ENCODE data around the gene GGA1. TPM values are rescaled to one million over a fixed set of nuclear protein-coding genes. Genes with fewer than 3 reads are reported as not detected.

Gene GGA1
- total RNA-seq, 1 donor from 2014 or later, result 64.4 TPM

DNA sequence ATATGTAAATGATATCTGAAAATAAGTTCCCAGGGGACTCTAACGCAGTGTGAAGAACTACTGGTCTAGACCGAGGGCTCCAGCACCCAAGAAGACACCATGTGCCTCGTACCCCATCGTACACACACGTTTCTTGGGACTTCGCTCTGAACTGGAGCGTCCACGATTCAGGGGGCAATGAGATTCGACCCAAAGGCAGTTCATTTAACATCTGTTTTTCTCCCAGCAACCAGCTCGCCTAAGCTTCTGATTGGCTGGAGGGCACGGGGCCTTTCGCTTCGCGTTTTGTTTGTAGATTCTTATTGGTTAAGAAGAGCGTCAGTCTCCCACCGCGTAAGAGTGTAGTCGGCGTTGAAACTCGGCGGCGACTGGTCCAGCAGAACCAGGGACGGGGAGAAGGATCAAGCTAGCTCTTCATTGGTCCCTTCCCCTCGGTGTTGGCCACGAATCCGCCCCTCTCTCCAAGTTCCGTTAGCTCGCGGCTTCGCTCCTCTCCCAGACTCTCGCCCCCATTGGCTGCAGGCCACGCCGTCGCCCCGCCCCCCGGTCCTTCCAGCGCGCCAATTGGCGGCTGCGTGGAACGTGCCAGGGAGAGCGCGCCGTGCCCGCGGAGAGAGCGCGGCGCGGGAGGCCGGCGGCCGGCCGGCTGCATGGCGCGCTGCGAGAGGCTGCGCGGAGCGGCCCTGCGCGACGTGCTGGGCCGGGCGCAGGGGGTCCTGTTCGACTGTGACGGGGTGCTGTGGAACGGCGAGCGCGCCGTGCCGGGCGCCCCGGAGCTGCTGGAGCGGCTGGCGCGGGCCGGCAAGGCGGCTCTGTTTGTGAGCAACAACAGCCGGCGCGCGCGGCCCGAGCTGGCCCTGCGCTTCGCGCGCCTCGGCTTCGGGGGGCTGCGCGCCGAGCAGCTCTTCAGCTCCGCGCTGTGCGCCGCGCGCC is 49.8 kb downstream of the GGA1 start, which contains the start of gene PDXP:
Gene PDXP (plus strand): TSS at position 591 of the 933 bp plus-strand sequence. CDS start 60 bp downstream, at position 651.
- ATAC-seq, result peak; percentile 97
- Histone ChIP-seq H3K27me3 (no peaks in the 10 kb centered on the region), H3K4me1 (peaks cover 32% of the 10 kb centered on the region), H3K4me3 (peak within 1 kb of the TSS; percentile 59), H3K9me3 (no peaks in the 10 kb centered on the region), H3K36me3 (peaks cover 7% of the 10 kb centered on the region), H3K27ac (peak within 1 kb of the TSS; percentile 82)
- intact Hi-C loops (cut with DNase I), result no loop called here
- DNase-seq, result peak; percentile 99
- TF ChIP-seq, protein P1, sequence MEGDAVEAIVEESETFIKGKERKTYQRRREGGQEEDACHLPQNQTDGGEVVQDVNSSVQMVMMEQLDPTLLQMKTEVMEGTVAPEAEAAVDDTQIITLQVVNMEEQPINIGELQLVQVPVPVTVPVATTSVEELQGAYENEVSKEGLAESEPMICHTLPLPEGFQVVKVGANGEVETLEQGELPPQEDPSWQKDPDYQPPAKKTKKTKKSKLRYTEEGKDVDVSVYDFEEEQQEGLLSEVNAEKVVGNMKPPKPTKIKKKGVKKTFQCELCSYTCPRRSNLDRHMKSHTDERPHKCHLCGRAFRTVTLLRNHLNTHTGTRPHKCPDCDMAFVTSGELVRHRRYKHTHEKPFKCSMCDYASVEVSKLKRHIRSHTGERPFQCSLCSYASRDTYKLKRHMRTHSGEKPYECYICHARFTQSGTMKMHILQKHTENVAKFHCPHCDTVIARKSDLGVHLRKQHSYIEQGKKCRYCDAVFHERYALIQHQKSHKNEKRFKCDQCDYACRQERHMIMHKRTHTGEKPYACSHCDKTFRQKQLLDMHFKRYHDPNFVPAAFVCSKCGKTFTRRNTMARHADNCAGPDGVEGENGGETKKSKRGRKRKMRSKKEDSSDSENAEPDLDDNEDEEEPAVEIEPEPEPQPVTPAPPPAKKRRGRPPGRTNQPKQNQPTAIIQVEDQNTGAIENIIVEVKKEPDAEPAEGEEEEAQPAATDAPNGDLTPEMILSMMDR (IDR thresholded peaks at IDR 0.05), result no peak

DNA sequence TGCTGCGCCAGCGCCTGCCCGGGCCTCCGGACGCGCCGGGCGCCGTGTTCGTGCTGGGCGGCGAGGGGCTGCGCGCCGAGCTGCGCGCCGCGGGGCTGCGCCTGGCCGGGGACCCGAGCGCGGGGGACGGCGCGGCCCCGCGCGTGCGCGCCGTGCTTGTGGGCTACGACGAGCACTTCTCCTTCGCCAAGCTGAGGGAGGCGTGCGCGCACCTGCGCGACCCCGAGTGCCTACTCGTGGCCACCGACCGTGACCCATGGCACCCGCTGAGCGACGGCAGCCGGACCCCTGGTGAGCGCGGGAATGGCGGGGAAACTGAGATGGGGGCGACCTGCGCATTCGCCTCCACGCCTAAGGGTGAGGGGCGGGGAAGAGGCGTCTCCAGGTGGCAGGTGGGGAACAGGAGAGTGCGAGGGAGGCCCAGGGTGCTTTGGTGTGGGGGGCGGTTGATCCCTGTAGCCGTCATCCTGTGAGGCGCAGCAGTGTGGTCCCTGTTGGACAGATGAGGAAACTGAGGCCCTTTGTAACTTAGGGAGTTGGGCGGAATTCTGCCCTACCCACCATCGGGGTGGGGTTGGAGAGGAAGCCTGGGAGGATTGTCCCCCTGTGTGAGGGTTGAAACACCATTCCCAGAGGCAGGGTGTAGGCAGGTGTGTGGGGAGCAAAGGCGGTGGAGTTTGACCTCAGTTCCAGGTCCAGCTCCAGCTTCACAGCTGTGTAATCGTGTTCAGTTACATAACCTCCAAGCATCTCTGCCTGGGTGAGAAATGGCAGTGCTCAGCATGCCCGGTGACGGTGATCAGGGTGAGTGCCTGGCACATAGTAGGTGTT is 50.6 kb downstream of the GGA1 start:
- Histone ChIP-seq H3K4me1 (peaks cover 32% of the 10 kb centered on the region), H3K4me3 (peak overlapping the region; percentile 59), H3K27me3 (no peaks in the 10 kb centered on the region), H3K9me3 (no peaks in the 10 kb centered on the region), H3K27ac (no peak overlapping the region), H3K36me3 (no peaks in the 10 kb centered on the region)
- DNase-seq (no peak), ATAC-seq (no peak)
- TF ChIP-seq, protein P1 (IDR thresholded peaks at IDR 0.05), result no peak
- intact Hi-C loops (cut with DNase I), result no loop called here

DNA sequence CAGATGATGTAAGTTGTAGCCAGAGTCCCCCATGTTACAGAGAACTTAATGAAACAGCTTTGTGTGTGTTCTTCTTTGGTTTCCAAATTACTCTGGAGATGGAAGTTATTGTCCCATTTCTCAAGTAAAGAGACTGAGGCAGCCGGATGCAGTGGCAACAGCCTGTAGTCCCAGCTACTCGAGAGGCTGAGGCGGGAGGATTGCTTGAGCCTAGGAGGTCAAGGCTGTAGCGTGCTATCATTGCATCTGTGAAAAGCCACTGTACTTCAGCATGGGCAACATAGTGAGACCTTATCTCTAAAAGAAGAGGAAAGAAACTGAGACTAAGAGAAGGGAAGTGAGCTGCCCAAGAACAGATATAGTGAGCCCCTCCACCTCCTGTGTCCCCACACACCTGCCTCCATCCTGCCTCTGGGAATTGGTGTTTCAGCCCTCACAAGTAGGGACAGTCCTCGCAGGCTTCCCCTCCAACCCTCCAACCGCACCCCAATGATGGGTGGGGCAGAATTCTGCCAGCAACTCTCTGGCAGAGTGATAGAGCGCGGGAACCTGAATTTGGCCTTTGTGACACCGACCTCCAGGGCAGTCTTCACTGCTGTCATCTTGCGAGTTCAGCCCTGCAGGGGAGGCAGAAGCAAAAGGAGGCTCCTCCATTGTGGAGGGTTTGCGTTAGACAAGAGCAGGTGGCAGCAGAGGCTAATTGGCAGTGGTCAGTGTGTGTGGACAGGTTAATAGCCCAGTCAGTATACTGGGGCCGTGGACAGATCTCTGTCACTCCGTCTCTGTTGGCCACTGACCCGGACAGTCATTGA is 51.5 kb downstream of the GGA1 start:
- Histone ChIP-seq H3K36me3 (no peaks in the 10 kb centered on the region), H3K27me3 (no peaks in the 10 kb centered on the region), H3K4me3 (peak overlapping the region; percentile 59), H3K9me3 (no peaks in the 10 kb centered on the region), H3K4me1 (peaks cover 32% of the 10 kb centered on the region), H3K27ac (no peak overlapping the region)
- DNase-seq, result no peak
- TF ChIP-seq, protein P1 (IDR thresholded peaks at IDR 0.05), result no peak
- intact Hi-C loops (cut with DNase I), result no loop called here
- no peak for ATAC-seq

DNA sequence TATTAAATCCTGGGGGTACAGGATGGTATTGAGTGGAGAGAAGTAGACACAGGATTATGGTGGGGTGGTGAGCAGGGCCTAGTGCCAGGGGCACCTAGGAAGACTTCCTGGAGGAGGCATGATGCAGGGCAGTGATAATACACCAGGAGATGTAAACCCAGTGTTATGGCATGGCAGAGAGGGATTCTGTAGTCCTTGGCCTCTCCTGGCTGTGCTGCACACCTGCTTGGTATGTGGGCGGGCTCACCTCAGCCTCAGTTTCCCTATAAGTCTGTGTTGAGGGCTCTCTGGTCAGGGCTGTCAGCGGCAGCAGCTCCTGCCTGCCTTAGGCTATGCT is 52.0 kb downstream of the GGA1 start:
- TF ChIP-seq, protein P1 (IDR thresholded peaks at IDR 0.05), result no peak
- no peak overlapping the region for H3K4me3 ChIP-seq
- no peak overlapping the region for H3K27ac ChIP-seq
- H3K27me3 ChIP-seq, result no peaks in the 10 kb centered on the region
- no peaks in the 10 kb centered on the region for H3K9me3 ChIP-seq
- DNase-seq (no peak), ATAC-seq (no peak)
- peaks cover 32% of the 10 kb centered on the region for H3K4me1 ChIP-seq
- peaks cover 2% of the 10 kb centered on the region for H3K36me3 ChIP-seq
- intact Hi-C loops (cut with DNase I), result no loop called here

Measured in upper lobe of right lung (tissue), 1 donor.